Activated T-helper 1 cell treated with anti-CD3 and anti-CD28 coated beads, Interleukin-2, amount 50 U/mL, for 16 hours (primary cell): ENCODE data around the gene ING5.
"Not testable (repeated sequence)": the region's sequence is repeated elsewhere in the genome, so short reads cannot be mapped to it uniquely, and the experiment has no call there.

Experiments used
- DNase-seq, 2 donors: peaks; one replicate each; pipeline ENCODE4 v3.0.0-alpha.2; 2020; ENCODE audit warnings: low read depth in 1 of 2, low spot score in 1 of 2

Gene ING5

DNA sequence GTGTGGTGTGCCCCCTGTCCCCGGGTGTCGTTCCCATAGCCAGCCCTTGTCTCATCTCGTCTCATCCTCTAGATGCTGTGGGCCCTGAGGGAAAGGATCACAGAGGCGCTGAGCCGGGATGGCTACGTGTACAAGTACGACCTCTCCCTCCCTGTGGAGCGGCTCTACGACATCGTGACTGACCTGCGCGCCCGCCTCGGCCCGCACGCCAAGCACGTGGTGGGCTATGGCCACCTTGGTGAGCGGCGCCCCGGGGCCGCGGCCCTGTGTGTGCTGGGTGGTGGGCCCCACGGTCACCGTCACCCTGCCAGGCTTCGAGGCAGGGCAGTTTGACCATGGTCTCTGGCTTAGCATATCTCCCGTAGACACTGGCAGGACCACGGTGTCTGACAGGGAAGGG lies 53.9 kb downstream of the ING5 start:
- no peak for DNase-seq

- DNase-seq = no peak
Measured at GRCh38 chr2:241759067-241759807, 57.4 kb downstream of the ING5 start.

DNA sequence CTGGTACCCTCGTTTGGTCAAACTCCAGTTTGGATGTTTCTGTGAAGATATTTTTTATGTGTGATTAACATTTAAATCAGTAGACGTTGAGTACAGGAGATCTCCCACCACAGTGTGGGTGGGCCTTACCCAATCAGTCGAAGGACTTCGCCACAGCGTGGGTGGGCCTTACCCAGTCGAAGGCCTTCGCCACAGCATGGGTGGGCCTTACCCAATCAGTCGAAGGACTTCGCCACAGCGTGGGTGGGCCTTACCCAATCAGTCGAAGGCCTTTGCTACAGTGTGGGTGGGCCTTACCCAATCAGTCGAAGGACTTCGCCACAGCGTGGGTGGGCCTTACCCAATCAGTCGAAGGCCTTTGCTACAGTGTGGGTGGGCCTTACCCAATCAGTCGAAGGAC lies 58.1 kb downstream of the ING5 start:
- not testable (repeated sequence) for DNase-seq

DNA sequence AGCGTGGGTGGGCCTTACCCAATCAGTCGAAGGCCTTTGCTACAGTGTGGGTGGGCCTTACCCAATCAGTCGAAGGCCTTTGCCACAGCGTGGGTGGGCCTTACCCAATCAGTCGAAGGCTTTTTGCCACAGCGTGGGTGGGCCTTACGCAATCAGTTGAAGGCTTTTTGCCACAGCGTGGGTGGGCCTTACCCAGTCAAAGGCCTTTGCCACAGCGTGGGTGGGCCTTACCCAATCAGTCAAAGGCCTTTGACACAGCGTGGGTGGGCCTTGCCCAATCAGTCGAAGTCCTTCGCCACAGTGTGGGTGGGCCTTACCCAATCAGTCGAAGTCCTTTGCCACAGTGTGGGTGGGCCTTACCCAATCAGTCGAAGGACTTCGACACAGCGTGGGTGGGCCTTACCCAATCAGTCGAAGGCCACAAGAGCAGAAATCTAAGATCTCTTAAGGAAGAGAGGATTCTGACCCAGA lies 58.5 kb downstream of the ING5 start:
- DNase-seq = no peak

GRCh38 chr2:241762321-241762932 lies 60.6 kb downstream of the ING5 start:
- no peak for DNase-seq

- DNase-seq = peak in 1 of 2 donors; percentile 51
Measured at GRCh38 chr2:241762933-241763369, 61.1 kb downstream of the ING5 start.

GRCh38 chr2:241763551-241764274 lies 61.9 kb downstream of the ING5 start:
- no peak for DNase-seq

DNA sequence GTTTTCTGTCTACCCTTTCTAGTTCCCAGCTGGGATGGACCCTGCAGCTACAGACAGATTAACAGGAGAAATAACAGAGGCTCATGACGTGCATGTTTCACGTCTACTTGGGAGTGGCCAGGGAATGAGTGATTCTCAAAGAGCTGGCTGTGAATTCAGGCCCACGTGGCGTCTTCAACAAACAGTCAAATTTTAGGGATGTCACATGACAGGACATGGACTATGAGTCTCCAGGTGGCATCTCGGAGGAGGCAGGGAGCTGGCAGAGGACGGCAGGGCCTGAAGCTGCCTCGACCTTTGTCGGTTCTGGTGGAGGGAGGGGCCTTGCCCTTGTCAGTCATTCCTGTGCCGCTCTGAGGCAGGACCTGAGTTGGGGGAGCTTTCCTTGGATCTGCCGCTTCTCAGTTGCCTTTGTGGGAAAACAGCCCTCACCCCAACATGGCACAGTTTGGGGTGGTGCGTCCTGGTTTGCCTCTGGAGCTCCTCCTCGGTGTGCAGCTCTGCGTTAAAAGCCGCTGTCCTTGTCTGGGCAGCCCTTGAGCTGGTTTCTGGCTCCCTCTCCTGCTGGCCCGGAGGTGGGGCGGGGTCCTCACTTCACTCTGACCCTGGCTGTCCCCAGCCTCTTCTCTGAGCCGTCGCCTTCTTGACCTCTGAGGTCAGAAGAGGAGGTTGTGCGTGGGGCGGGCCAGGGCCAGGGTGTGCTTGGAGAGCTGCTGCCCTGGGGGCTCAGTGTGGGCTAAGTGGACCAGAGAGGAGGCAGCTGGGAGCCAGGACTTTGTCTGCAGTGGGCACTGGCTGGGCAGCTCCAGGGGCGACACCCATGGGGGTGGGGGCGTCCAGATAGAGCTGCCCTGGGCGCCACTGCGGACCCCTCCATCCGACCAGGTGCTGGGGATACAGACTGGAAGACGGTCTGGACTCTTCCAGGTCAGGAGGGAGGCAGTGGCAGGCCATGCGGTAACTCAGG lies 62.7 kb downstream of the ING5 start:
- DNase-seq = no peak

DNA sequence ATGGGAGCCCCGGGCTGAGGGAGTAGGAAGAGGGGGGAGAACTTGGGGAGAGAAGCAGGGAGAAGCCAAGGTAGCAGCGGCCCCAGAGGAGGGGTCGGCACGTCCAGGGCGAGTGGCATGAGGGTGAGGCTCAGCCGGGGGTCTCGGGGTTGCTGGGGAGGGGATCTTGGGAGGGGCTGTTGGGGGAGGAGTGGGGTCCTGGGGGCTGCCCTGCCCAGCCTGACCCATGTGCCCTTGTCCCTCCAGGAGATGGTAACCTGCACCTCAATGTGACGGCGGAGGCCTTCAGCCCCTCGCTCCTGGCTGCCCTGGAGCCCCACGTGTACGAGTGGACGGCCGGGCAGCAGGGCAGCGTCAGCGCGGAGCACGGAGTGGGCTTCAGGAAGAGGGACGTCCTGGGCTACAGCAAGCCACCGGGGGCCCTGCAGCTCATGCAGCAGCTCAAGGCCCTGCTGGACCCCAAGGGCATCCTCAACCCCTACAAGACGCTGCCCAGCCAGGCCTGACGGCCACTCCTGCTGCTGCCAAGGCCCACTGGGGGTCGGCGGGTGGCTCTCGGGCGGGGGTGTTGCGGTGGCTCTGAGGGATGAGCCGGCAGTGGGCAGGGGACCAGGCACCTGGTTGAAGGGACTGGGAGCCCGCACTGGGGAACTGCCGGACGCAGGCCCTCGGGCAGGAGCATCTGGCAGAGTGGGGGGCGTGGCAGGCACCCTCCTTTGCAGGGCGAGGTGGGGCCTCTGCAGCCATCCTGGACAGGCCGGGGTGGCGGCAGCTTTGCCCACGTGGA lies 65.8 kb downstream of the ING5 start:
- no peak for DNase-seq

GRCh38 chr2:241768251-241768711 lies 66.4 kb downstream of the ING5 start:
- no peak for DNase-seq

- DNase-seq = no peak
Measured at GRCh38 chr2:241768850-241769249, 67.0 kb downstream of the ING5 start.

DNA sequence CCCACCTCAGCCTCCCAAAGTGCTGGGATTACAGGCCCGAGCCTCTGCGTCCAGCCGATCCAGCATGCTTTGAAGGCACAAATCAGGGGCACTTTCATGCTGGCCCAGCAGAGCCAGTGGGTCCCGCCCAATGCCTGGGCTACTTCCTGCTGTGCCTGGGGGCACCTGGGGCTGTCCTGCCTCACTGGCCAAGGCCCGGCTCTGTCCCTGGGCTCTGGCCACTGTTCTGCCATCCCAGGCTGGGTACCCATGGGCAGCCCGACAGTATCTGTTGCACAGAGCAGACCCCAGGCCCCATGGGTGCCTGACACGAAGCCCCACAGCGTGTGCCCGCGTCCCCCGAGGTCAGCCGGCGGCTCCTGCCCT lies 68.0 kb downstream of the ING5 start:
- no peak for DNase-seq

- DNase-seq = no peak
Measured at GRCh38 chr2:241770185-241770935, 68.5 kb downstream of the ING5 start.

- DNase-seq = no peak
Measured at GRCh38 chr2:241770936-241771285, 69.1 kb downstream of the ING5 start.

DNA sequence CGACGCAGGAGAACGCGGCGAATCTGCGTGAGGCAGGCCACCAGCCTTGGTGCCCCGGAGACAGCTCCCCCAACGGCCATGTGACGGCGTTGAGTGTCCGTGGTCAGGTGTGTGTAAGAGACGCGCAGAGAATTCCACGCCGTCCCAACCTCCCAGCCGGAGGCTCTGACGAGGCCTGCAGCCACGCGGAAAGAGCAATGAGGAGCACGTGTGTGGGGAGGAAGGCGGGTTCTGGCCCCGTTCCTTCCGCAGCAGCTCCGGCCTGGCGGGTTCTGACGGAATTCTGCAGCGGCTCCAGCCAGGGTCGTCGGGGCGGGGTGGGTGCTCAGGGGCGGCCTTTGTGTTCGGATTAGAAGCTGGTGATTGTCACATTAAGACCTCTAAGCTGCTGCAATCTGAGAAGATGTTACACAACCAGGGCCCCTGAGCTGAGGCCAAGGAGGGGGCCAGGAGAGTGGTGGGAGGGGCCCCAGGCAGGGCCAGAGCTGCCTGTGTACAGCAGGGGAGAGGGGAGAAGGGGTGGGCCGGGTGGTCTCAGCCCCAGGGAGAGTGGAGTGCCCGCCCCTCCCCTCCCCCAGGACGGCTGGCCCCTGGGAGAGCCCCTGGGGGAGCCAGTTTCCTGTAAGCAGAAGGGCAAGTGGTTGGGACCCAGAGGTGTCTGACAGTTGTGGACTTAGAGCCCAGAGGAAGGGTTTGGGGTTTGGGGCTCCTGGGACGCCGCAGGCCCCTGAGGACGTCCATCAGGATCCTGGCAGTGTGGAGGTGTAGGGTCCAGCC lies 69.6 kb downstream of the ING5 start:
- no peak for DNase-seq

GRCh38 chr2:241772063-241772499 lies 70.2 kb downstream of the ING5 start:
- DNase-seq = no peak

- no peak for DNase-seq
Measured at GRCh38 chr2:241773511-241774418, 71.9 kb downstream of the ING5 start.
